ENCODE measurements around the gene AADACL4.

GRCh38 chr1:12644237-12644636 is 352 bp downstream of the AADACL4 start:
- TF ChIP-seq CTCF (IDR thresholded peaks at IDR 0.05) (no peak), POLR2A (IDR thresholded peaks at IDR 0.05) (no peak)

All from lower leg skin (tissue), 3 donors.